HG03558 (cell line): Measurements from ENCODE around the gene NUBP2.

Experiments
- ATAC-seq: cut with Tn5 transposase; IDR thresholded peaks from one replicate; pipeline ENCODE4 v1.9.1; 2021; ENCODE audit warnings: moderate number of reproducible peaks; ENCODE audit not compliant: unreplicated experiment; ENCODE audit errors: extremely low read depth

The NUBP2 gene

GRCh38 chr16:1770328-1771187 lies 12.2 kb upstream of the NUBP2 start:
- no peak for ATAC-seq

- no peak for ATAC-seq
Measured at GRCh38 chr16:1771188-1771863, 11.4 kb upstream of the NUBP2 start, which contains the start of gene NME3. NME3 (minus strand) TSS chr16:1771543; CDS start chr16:1771534, 9 bp downstream.

- no peak for ATAC-seq
Measured at GRCh38 chr16:1771864-1772361, 10.8 kb upstream of the NUBP2 start.

- ATAC-seq = no peak
Measured at GRCh38 chr16:1772362-1772907, 10.3 kb upstream of the NUBP2 start, which contains the start of gene EME2. EME2 (plus strand) TSS chr16:1772810; CDS start chr16:1773228, 418 bp downstream.

GRCh38 chr16:1772908-1773702 lies 9.7 kb upstream of the NUBP2 start, which contains the start of gene MRPS34:
MRPS34 (minus strand) TSS chr16:1773134; CDS start chr16:1773119, 15 bp downstream.
- no peak for ATAC-seq

GRCh38 chr16:1773703-1774447 lies 8.9 kb upstream of the NUBP2 start:
- ATAC-seq = no peak

GRCh38 chr16:1774448-1774780 lies 8.3 kb upstream of the NUBP2 start:
- no peak for ATAC-seq

GRCh38 chr16:1775006-1775845 lies 7.5 kb upstream of the NUBP2 start:
- ATAC-seq = no peak

GRCh38 chr16:1775846-1776671 lies 6.7 kb upstream of the NUBP2 start:
- ATAC-seq = no peak

GRCh38 chr16:1776672-1776955 lies 6.1 kb upstream of the NUBP2 start:
- no peak for ATAC-seq

- ATAC-seq = no peak
Measured at GRCh38 chr16:1776991-1777374, 5.8 kb upstream of the NUBP2 start.

- ATAC-seq = no peak
Measured at GRCh38 chr16:1777375-1778199, 5.2 kb upstream of the NUBP2 start.

- no peak for ATAC-seq
Measured at GRCh38 chr16:1778200-1779179, 4.3 kb upstream of the NUBP2 start.

- ATAC-seq = no peak
Measured at GRCh38 chr16:1779234-1779701, 3.5 kb upstream of the NUBP2 start.

- ATAC-seq = no peak
Measured at GRCh38 chr16:1779741-1780676, 2.8 kb upstream of the NUBP2 start.
